Osteoblast (primary cell): Measurements from ENCODE around the gene ANO2. TPM values are rescaled to one million over a fixed set of nuclear protein-coding genes. Genes with fewer than 3 reads are reported as not detected.
"Not testable (repeated sequence)": the region's sequence is repeated elsewhere in the genome, so short reads cannot be mapped to it uniquely, and the experiment has no call there.

Experiments used
- DNase-seq: peaks from one replicate; pipeline ENCODE4 v3.0.0; 2011; ENCODE audit warnings: low spot score, mixed read lengths; ENCODE audit not compliant: insufficient read length; ENCODE audit errors: missing footprints
- H2AFZ ChIP-seq: 2 replicates; pipeline ENCODE4 v1.6.0; 2011; ENCODE audit warnings: mild to moderate bottlenecking, low read length
- H3K27ac ChIP-seq: 2 replicates; pipeline ENCODE4 v1.5.1; 2011; ENCODE audit warnings: mild to moderate bottlenecking, low read depth, low read length, moderate library complexity
- H3K27me3 ChIP-seq: 2 replicates; pipeline ENCODE4 v1.6.0; 2012; ENCODE audit warnings: mild to moderate bottlenecking, control low read depth, inconsistent platforms, low read length, moderate library complexity; ENCODE audit not compliant: insufficient read depth
- H3K36me3 ChIP-seq: 2 replicates; pipeline ENCODE4 v1.5.1; 2011; ENCODE audit warnings: mild to moderate bottlenecking, low read length, control low read depth, moderate library complexity; ENCODE audit not compliant: insufficient read depth
- H3K4me1 ChIP-seq: 2 replicates; pipeline ENCODE4 v1.5.1; 2011; ENCODE audit warnings: mild to moderate bottlenecking, low read length, control low read depth, moderate library complexity; ENCODE audit not compliant: insufficient read depth
- H3K4me2 ChIP-seq: 2 replicates; pipeline ENCODE4 v1.6.0; 2011; ENCODE audit warnings: mild to moderate bottlenecking, low read length; ENCODE audit not compliant: insufficient read depth
- H3K4me3 ChIP-seq: fragments of 200-600 bp; sonication (generic); 3 replicates; pipeline ENCODE4 v1.5.1; 2012; ENCODE audit warnings: mild to moderate bottlenecking, low read length, inconsistent platforms; ENCODE audit not compliant: insufficient read depth
- H3K79me2 ChIP-seq: 2 replicates; pipeline ENCODE4 v1.6.0; 2012; ENCODE audit warnings: mild to moderate bottlenecking, low read length, control low read depth, inconsistent platforms; ENCODE audit not compliant: insufficient read depth
- H3K9me3 ChIP-seq: 2 replicates; pipeline ENCODE4 v1.5.1; 2011; ENCODE audit warnings: low read depth, low read length, control low read depth
- H4K20me1 ChIP-seq: 2 replicates; pipeline ENCODE4 v1.6.0; 2012; ENCODE audit warnings: mild to moderate bottlenecking, low read length, control low read depth; ENCODE audit not compliant: insufficient read depth
- total RNA-seq: library from RNA; depleted of rRNA; stranded (reverse); fragments of >200 nt; gene quantifications from 2 replicates; pipeline ENCODE4 v1.2.3, GENCODE V29; 2012
- TF ChIP-seq, protein P1 (sequence below): IDR thresholded peaks from 2 replicates; pipeline ENCODE4 v1.5.1; 2011; ENCODE audit warnings: mild to moderate bottlenecking, low read depth, low read length, moderate library complexity; ENCODE audit errors: extremely low read depth

The ANO2 gene
- total RNA-seq, 1 donor: under 0.01 TPM

- no peaks in the 10 kb centered on the region for H3K27me3 ChIP-seq
- no peak overlapping the region for H3K4me3 ChIP-seq
- DNase-seq: no peak
- no peaks in the 10 kb centered on the region for H3K9me3 ChIP-seq
- H3K4me2 ChIP-seq: no peak overlapping the region
- H3K4me1 ChIP-seq: no peaks in the 10 kb centered on the region
- no peaks in the 10 kb centered on the region for H3K79me2 ChIP-seq
- TF ChIP-seq, protein P1, sequence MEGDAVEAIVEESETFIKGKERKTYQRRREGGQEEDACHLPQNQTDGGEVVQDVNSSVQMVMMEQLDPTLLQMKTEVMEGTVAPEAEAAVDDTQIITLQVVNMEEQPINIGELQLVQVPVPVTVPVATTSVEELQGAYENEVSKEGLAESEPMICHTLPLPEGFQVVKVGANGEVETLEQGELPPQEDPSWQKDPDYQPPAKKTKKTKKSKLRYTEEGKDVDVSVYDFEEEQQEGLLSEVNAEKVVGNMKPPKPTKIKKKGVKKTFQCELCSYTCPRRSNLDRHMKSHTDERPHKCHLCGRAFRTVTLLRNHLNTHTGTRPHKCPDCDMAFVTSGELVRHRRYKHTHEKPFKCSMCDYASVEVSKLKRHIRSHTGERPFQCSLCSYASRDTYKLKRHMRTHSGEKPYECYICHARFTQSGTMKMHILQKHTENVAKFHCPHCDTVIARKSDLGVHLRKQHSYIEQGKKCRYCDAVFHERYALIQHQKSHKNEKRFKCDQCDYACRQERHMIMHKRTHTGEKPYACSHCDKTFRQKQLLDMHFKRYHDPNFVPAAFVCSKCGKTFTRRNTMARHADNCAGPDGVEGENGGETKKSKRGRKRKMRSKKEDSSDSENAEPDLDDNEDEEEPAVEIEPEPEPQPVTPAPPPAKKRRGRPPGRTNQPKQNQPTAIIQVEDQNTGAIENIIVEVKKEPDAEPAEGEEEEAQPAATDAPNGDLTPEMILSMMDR: no peak
- no peak overlapping the region for H2AFZ ChIP-seq
- H3K36me3 ChIP-seq: no peaks in the 10 kb centered on the region
- H3K27ac ChIP-seq: no peak overlapping the region
- H4K20me1 ChIP-seq: no peaks in the 10 kb centered on the region
These were observed 284.8 kb downstream of the ANO2 start for GRCh38 chr12:5660238-5660637.

DNA sequence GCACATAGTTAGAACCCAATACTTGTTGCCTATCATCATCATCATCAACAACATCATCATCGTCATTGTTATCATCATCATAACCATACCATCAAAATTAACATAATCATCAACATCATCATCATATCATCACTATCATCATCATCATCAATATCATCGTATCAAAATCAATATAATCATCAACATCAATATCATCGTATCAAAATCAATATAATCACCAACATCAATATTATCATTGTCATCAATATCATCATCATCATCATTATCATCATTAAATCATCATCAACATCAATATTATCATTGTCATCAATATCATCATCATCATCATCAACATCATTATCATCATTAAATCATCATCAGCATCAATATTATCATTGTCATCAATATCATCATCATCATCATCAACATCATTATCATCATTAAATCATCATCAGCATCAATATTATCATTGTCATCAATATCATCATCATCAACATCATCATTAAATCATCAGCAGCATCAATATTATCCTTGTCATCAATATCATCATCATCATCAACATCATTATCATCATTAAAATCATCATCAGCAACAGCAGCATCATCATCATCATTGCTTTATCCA is 286.6 kb downstream of the ANO2 start:
- not testable (repeated sequence) for H2AFZ ChIP-seq, H4K20me1 ChIP-seq, H3K4me2 ChIP-seq, H3K4me3 ChIP-seq, H3K27me3 ChIP-seq, H3K79me2 ChIP-seq, H3K36me3 ChIP-seq, DNase-seq, H3K4me1 ChIP-seq, H3K9me3 ChIP-seq, H3K27ac ChIP-seq

DNA sequence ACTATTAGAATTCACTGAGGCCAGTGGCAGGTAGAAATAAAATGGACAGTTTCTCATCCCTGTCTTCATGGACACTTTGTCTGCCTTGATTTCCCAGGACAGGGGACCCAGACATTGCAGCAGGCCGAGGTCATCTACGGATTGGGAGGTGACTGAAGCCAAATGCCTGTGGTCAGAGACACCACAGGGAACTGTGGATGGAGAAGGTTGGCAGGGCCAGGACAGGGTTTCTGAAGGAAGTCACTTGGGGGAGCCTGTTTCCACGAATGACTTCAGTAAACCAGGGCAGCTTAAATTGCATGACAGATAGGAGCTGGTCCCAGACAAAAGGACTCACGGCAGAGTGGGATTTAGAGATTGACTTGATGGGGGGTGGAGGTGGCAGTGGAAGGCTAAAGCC is 288.2 kb downstream of the ANO2 start:
- H3K36me3 ChIP-seq: no peaks in the 10 kb centered on the region
- H3K27ac ChIP-seq: no peak overlapping the region
- no peak overlapping the region for H3K4me3 ChIP-seq
- H3K79me2 ChIP-seq: no peaks in the 10 kb centered on the region
- no peaks in the 10 kb centered on the region for H4K20me1 ChIP-seq
- no peak overlapping the region for H2AFZ ChIP-seq
- TF ChIP-seq, protein P1: no peak
- H3K4me2 ChIP-seq: no peak overlapping the region
- no peaks in the 10 kb centered on the region for H3K9me3 ChIP-seq
- DNase-seq: no peak
- no peaks in the 10 kb centered on the region for H3K4me1 ChIP-seq
- no peaks in the 10 kb centered on the region for H3K27me3 ChIP-seq

DNA sequence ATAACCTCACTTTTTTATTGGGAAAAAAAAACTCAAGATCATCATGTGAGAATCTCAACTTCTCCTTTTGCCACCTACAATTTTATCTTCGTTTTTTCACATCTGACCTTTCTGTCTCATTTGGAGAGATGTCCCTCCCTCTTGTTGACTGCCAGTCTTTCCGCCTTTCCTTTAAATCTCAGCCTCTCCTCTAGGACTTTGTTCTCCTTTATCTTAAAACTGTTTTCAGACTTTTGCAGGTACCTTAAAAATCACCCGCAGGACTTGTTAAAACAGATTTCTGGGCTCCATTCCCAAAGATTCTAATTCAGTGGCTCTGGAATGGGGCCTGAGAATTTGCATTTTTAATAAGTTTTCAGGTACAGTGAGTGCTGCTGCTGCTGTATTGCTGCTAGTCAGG is 289.9 kb downstream of the ANO2 start:
- no peak overlapping the region for H2AFZ ChIP-seq
- H3K4me2 ChIP-seq: no peak overlapping the region
- H4K20me1 ChIP-seq: no peaks in the 10 kb centered on the region
- no peak for DNase-seq
- H3K4me1 ChIP-seq: no peaks in the 10 kb centered on the region
- no peaks in the 10 kb centered on the region for H3K36me3 ChIP-seq
- no peaks in the 10 kb centered on the region for H3K79me2 ChIP-seq
- no peak overlapping the region for H3K4me3 ChIP-seq
- no peaks in the 10 kb centered on the region for H3K27me3 ChIP-seq
- no peaks in the 10 kb centered on the region for H3K9me3 ChIP-seq
- no peak overlapping the region for H3K27ac ChIP-seq
- TF ChIP-seq, protein P1: no peak
